GM21723 (cell line): ENCODE results near the gene CNIH3.

Source experiments
- ATAC-seq: cut with Tn5 transposase; IDR thresholded peaks from one replicate; pipeline ENCODE4 v1.9.1; 2021; ENCODE audit warnings: mild to moderate bottlenecking, moderate library complexity; ENCODE audit not compliant: unreplicated experiment

The CNIH3 gene

GRCh38 chr1:224739303-224739996 lies 123.3 kb downstream of the CNIH3 start:
- no peak for ATAC-seq

DNA sequence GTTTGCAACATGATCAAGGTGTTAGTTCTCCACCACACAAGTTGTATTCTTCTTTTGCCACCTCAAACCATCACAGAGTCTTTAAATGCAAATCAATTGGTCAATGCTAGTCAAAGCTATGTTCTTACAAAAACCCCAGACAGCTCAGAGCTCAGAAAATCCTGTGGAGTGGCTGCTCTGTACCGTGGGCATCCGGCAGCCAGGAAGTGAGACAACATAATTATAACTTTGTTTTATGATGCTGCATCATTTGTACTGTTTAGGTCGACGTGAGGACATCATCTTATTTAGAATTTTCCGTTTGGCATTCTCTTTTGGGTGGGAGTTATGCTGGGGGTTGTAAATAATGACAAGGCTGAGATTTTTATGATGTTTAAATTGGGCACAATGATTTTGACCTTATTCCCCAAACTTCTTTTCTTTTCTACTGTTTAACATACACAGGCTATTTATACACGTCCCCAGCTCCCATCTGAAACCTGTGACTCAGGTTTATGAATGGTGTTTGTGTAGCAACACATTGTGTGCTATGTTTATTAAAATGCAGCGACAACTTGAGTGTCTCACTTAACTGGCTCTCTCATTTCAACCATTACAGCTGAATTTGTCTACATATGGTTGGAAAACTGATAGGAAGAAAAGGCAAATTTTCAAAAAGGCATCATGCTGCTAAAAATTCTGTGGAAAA lies 124.0 kb downstream of the CNIH3 start:
- peak; percentile 85 for ATAC-seq

- no peak for ATAC-seq
Measured at GRCh38 chr1:224740685-224741052, 124.6 kb downstream of the CNIH3 start.

- ATAC-seq = no peak
Measured at GRCh38 chr1:224742349-224742748, 126.2 kb downstream of the CNIH3 start.

- no peak for ATAC-seq
Measured at GRCh38 chr1:224743608-224744164, 127.6 kb downstream of the CNIH3 start.

GRCh38 chr1:224744521-224744920 lies 128.4 kb downstream of the CNIH3 start:
- no peak for ATAC-seq

GRCh38 chr1:224745394-224745793 lies 129.3 kb downstream of the CNIH3 start:
- ATAC-seq = no peak

DNA sequence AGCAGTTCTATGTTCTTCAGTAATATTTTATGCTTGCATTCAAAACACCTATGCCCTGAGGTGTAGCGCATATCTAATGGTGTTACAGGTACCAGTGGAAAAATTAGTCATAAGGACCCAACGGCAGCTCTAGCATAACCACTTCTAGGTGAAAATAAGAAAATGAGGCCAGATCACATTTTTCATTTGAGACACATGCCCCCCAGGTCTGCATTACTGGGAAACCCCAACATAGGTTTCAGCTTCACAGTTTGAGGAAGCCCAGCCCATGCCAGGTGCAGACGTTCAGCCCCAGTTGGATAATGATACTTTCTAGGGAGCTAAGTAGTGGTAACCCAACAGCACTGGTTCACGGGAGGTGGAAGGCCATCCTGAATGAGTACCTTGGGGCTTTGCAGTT lies 129.8 kb downstream of the CNIH3 start:
- ATAC-seq = peak; percentile 67

GRCh38 chr1:224747578-224747977 lies 131.5 kb downstream of the CNIH3 start:
- ATAC-seq = peak; percentile 33

DNA sequence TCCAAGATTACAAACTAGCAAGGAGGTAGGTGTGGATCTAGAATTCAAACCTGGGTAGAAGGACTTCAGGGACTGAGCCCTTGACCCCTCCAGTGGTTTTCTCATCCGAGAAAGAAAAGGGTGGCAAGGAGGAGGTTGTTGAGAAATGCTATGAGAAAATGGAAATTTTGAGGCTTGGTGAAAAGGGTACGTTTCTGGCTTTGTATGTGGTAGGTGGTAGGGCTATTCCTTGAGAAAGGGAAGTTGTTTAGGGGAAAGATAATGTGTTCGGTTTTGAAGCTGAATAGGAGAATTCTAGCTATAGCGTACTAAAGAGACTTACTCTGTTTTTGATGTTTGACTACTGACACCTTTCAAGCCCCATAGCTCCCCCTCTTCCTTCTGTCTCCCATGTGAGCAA lies 133.8 kb downstream of the CNIH3 start:
- no peak for ATAC-seq

GRCh38 chr1:224751624-224752311 lies 135.7 kb downstream of the CNIH3 start:
- ATAC-seq = no peak

- ATAC-seq = no peak
Measured at GRCh38 chr1:224753491-224753890, 137.4 kb downstream of the CNIH3 start.

DNA sequence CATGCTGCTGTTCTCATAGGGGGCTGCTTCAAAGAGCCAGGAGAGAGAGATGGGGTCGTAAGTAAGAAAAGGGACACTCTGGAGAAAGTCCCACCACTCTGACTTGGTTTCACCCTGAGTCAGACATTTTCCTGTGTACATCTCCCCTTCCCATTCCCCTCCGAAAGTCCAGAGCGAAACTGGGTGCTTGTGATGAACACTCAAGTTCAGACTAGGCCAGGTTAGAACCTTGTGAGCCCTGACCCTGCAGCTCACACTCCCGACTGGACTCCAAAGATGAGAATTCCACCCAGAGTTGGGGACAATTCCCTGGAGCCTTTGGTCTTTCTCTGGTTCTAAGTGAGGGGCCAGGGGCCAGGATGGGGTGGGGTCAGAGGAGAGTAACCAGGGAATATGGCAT lies 139.5 kb downstream of the CNIH3 start:
- no peak for ATAC-seq

GRCh38 chr1:224757508-224757907 lies 141.4 kb downstream of the CNIH3 start:
- no peak for ATAC-seq

GRCh38 chr1:224759135-224759534 lies 143.0 kb downstream of the CNIH3 start:
- no peak for ATAC-seq

DNA sequence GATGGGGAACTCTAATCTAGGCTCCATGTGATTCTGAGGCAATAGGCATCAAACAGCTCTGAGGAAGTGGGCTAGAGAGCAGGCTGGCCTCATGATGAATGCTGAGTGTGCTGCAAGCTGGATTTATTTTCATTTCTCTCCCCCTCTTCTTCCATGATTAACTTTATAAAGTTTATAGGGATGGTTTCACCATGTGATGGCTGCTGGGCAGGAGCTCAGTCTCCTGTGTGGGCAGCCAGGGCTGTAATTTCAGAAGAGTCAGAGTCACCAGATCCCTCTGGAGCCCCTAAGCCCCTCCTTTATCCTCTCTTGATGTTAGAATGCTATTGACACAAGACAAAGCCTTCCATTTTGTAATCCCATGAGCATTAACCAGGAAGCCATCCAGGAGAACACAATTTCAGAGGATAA lies 143.6 kb downstream of the CNIH3 start:
- ATAC-seq = no peak

DNA sequence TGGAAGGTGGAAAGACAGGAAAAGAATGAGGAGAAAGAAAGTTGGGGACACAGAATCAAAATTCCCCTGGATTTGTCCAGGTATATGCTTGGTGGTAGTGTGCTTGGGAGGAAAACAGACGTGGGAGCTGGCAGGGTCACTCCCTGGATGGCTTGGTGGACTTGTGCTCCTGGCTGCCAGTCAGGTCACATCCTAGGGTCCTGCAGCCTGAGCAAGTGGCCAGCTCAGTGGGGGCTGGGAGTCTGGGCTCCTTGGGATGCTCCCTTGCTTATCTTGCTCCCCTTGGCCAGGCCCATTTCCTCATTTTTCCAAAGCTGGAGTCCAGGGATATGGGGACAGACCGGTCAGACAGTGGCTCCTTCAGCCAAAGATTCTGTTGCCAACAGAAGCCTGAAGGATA lies 144.0 kb downstream of the CNIH3 start:
- no peak for ATAC-seq

- no peak for ATAC-seq
Measured at GRCh38 chr1:224761245-224761644, 145.1 kb downstream of the CNIH3 start.

GRCh38 chr1:224762046-224762445 lies 145.9 kb downstream of the CNIH3 start:
- no peak for ATAC-seq

- no peak for ATAC-seq
Measured at GRCh38 chr1:224762701-224763100, 146.6 kb downstream of the CNIH3 start.

GRCh38 chr1:224763126-224763775 lies 147.1 kb downstream of the CNIH3 start:
- ATAC-seq = no peak
